Mucosa of stomach (tissue), 1 donor: ENCODE measurements around the gene SLC25A14.
"Not testable (repeated sequence)": the region's sequence is repeated elsewhere in the genome, so short reads cannot be mapped to it uniquely, and the experiment has no call there.

ENCODE experiments used
- H3K27me3 ChIP-seq: one replicate; pipeline ENCODE4 v1.7.0; 2013; ENCODE audit warnings: mild to moderate bottlenecking, low read length; ENCODE audit not compliant: control insufficient read depth, insufficient read depth
- H3K36me3 ChIP-seq: one replicate; pipeline ENCODE4 v1.7.0; 2013; ENCODE audit warnings: low read length; ENCODE audit not compliant: control insufficient read depth, insufficient read depth
- H3K4me1 ChIP-seq: one replicate; pipeline ENCODE4 v1.7.0; 2013; ENCODE audit warnings: mild to moderate bottlenecking, low read length; ENCODE audit not compliant: control insufficient read depth, insufficient read depth
- H3K4me3 ChIP-seq: one replicate; pipeline ENCODE4 v1.7.0; 2013; ENCODE audit warnings: low read length
- H3K9ac ChIP-seq: one replicate; pipeline ENCODE4 v1.7.0; 2013; ENCODE audit warnings: mild to moderate bottlenecking, low read length, moderate library complexity
- H3K9me3 ChIP-seq: one replicate; pipeline ENCODE4 v1.7.0; 2013; ENCODE audit warnings: mild to moderate bottlenecking, low read length, moderate library complexity; ENCODE audit not compliant: control insufficient read depth
- donor health status: Pancreatic carcinoma.

Gene SLC25A14

GRCh38 chrX:130330146-130330545 lies 9.6 kb upstream of the SLC25A14 start:
- Histone ChIP-seq H3K27me3 (no peaks in the 10 kb centered on the region), H3K9ac (no peak overlapping the region), H3K4me1 (no peaks in the 10 kb centered on the region), H3K4me3 (no peak overlapping the region), H3K36me3 (no peaks in the 10 kb centered on the region), H3K9me3 (no peaks in the 10 kb centered on the region)

- no peaks in the 10 kb centered on the region for H3K36me3 ChIP-seq
- H3K27me3 ChIP-seq, result no peaks in the 10 kb centered on the region
- H3K4me1 ChIP-seq, result no peaks in the 10 kb centered on the region
- no peaks in the 10 kb centered on the region for H3K9me3 ChIP-seq
- no peak overlapping the region for H3K4me3 ChIP-seq
- no peak overlapping the region for H3K9ac ChIP-seq
Observed at GRCh38 chrX:130330706-130331105, 9.0 kb upstream of the SLC25A14 start.

GRCh38 chrX:130336531-130336930 lies 3.2 kb upstream of the SLC25A14 start:
- no peaks in the 10 kb centered on the region for H3K4me1 ChIP-seq
- no peak overlapping the region for H3K9ac ChIP-seq
- no peak overlapping the region for H3K4me3 ChIP-seq
- no peaks in the 10 kb centered on the region for H3K9me3 ChIP-seq
- H3K27me3 ChIP-seq, result no peaks in the 10 kb centered on the region
- no peaks in the 10 kb centered on the region for H3K36me3 ChIP-seq

- H3K4me3 ChIP-seq, result not testable (repeated sequence)
Observed at GRCh38 chrX:130338869-130339268, 850 bp upstream of the SLC25A14 start.

GRCh38 chrX:130340271-130340670 lies 552 bp downstream of the SLC25A14 start:
- peak overlapping the region; percentile 71 for H3K4me3 ChIP-seq
- H3K36me3 ChIP-seq, result no peaks in the 10 kb centered on the region
- H3K27me3 ChIP-seq, result no peaks in the 10 kb centered on the region
- peak overlapping the region; percentile 68 for H3K9ac ChIP-seq
- no peaks in the 10 kb centered on the region for H3K9me3 ChIP-seq
- H3K4me1 ChIP-seq, result no peaks in the 10 kb centered on the region

More at GRCh38 chrX:130338869-130339268, 850 bp upstream of the SLC25A14 start:
- H3K27me3 ChIP-seq, H3K4me1 ChIP-seq, H3K9me3 ChIP-seq, H3K36me3 ChIP-seq: not testable (repeated sequence)
- H3K9ac ChIP-seq, result peak overlapping the region; percentile 68

GRCh38 chrX:130343411-130343810 lies 3.7 kb downstream of the SLC25A14 start:
- Histone ChIP-seq H3K4me1 (no peaks in the 10 kb centered on the region), H3K9ac (no peak overlapping the region), H3K27me3 (no peaks in the 10 kb centered on the region)

GRCh38 chrX:130347321-130347720 lies 7.6 kb downstream of the SLC25A14 start:
- no peaks in the 10 kb centered on the region for H3K36me3 ChIP-seq

More at GRCh38 chrX:130343411-130343810, 3.7 kb downstream of the SLC25A14 start:
- H3K4me3 ChIP-seq, result no peak overlapping the region
- no peaks in the 10 kb centered on the region for H3K36me3 ChIP-seq
- H3K9me3 ChIP-seq, result no peaks in the 10 kb centered on the region

GRCh38 chrX:130351567-130351966 lies 11.8 kb downstream of the SLC25A14 start:
- H3K27me3 ChIP-seq, result no peaks in the 10 kb centered on the region

More at GRCh38 chrX:130347321-130347720, 7.6 kb downstream of the SLC25A14 start:
- Histone ChIP-seq H3K4me3 (no peak overlapping the region), H3K4me1 (no peaks in the 10 kb centered on the region), H3K9ac (no peak overlapping the region), H3K27me3 (no peaks in the 10 kb centered on the region), H3K9me3 (no peaks in the 10 kb centered on the region)

GRCh38 chrX:130352050-130352449 lies 12.3 kb downstream of the SLC25A14 start:
- H3K27me3 ChIP-seq, H3K4me1 ChIP-seq, H3K4me3 ChIP-seq, H3K9me3 ChIP-seq, H3K9ac ChIP-seq, H3K36me3 ChIP-seq: not testable (repeated sequence)

More at GRCh38 chrX:130351567-130351966, 11.8 kb downstream of the SLC25A14 start:
- no peak overlapping the region for H3K9ac ChIP-seq
- H3K36me3 ChIP-seq, result no peaks in the 10 kb centered on the region
- no peak overlapping the region for H3K4me3 ChIP-seq
- no peaks in the 10 kb centered on the region for H3K9me3 ChIP-seq
- no peaks in the 10 kb centered on the region for H3K4me1 ChIP-seq

- H3K27me3 ChIP-seq, result no peaks in the 10 kb centered on the region
- no peak overlapping the region for H3K9ac ChIP-seq
- H3K36me3 ChIP-seq, result no peaks in the 10 kb centered on the region
- no peak overlapping the region for H3K4me3 ChIP-seq
- H3K4me1 ChIP-seq, result no peaks in the 10 kb centered on the region
- no peaks in the 10 kb centered on the region for H3K9me3 ChIP-seq
Observed at GRCh38 chrX:130376077-130376476, 36.4 kb downstream of the SLC25A14 start.

- Histone ChIP-seq H3K4me3 (no peak overlapping the region), H3K27me3 (no peaks in the 10 kb centered on the region), H3K9ac (no peak overlapping the region), H3K9me3 (no peaks in the 10 kb centered on the region), H3K4me1 (no peaks in the 10 kb centered on the region), H3K36me3 (no peaks in the 10 kb centered on the region)
Observed at GRCh38 chrX:130378024-130378669, 38.4 kb downstream of the SLC25A14 start.

GRCh38 chrX:130385520-130385919 lies 45.8 kb downstream of the SLC25A14 start, which contains the start of gene GPR119:
TSS of gene GPR119 (minus strand) at chrX:130385674. CDS start at chrX:130385447, 227 bp downstream.
- Histone ChIP-seq H3K4me1 (no peaks in the 10 kb centered on the region), H3K9ac (no peak within 1 kb of the TSS), H3K4me3 (no peak within 1 kb of the TSS), H3K27me3 (no peaks in the 10 kb centered on the region), H3K9me3 (no peaks in the 10 kb centered on the region), H3K36me3 (no peaks in the 10 kb centered on the region)
